Heart left ventricle (tissue), 13 donors: ENCODE data around the gene NUP188.

Experiments
- CTCF ChIP-seq, 12 donors: fragments of 200-600 bp; sonication (generic) in 4 of 12; IDR thresholded peaks; one replicate each; pipeline versions ENCODE4 v1.5.0 to v1.8.0; 2018 to 2022; ENCODE audit warnings: antibody characterized with exemption in 12 of 12, mild to moderate bottlenecking in 5 of 12
- POLR2A ChIP-seq, 2 donors: fragments of 450-650 bp; IDR thresholded peaks; one replicate each; pipeline ENCODE4 v1.6.1; 2017; ENCODE audit warnings: antibody characterized with exemption in 2 of 2, mild to moderate bottlenecking in 2 of 2, moderate library complexity in 2 of 2
- donor health status: ischemic (EF 13 %, LVEDD 7.1; RV severe dilation, severe dysfunction).
- donor health status: DM: no; HTN: yes; CAD: no.
- donor health status: DM: no; HTN: no; CAD: no.
- donor health status: ischemic (EF 25% LVEDD 6.9; RV normal size, moderate dysfunction).
- donor health status: ischemic (EF 25% LVEDD 5.7; RV mildly dilated, moderate dysfunction).
- donor health status: ischemic (EF 35%, LVEDD 5.7; RV mildly dilated, moderate dysfunction).
- donor health status: nonischemic (EF 11% LVEDD 7.7; RV severe dilation, severe dysfunction).
- donor health status: DM: yes; HTN: yes; CAD: no.
- donor health status: PGD.
- donor health status: ischemic (EF 29% LVEDD 5.4; RV normal size, mild dysfunction).
- donor health status: nonischemic (EF 23%, LVEDD 6.1; RV moderate dilation, normal function).

- TF ChIP-seq CTCF (IDR thresholded peaks at IDR 0.05), result no peak
- TF ChIP-seq POLR2A (IDR thresholded peaks at IDR 0.05), result no peak
Observed at GRCh38 chr9:128946571-128947276, 775 bp upstream of the NUP188 start.
